HepG2 (cell line): ENCODE results near the gene CLPSL2. TPM values are rescaled to one million over a fixed set of nuclear protein-coding genes. Genes with fewer than 3 reads are reported as not detected.
A peak's percentile ranks its signal among the peaks of the same experiment; 100 is the strongest.

Experiments
- ETS1 ChIP-seq: sonication (generic); formaldehyde crosslinking; IDR thresholded peaks from 2 replicates; pipeline ENCODE4 v1.4.0; 2020; ENCODE audit warnings: missing genetic modification reagents
- GABPB1 ChIP-seq: IDR thresholded peaks from 2 replicates; pipeline ENCODE4 v1.6.1; 2016; ENCODE audit warnings: mild to moderate bottlenecking, missing genetic modification reagents, moderate library complexity, missing compliant biosample characterization
- MAF1 ChIP-seq: sonication (generic); formaldehyde crosslinking; IDR thresholded peaks from 2 replicates; pipeline ENCODE4 v1.5.0; 2020; ENCODE audit warnings: missing genetic modification reagents, borderline replicate concordance
- MAX ChIP-seq: IDR thresholded peaks from 2 replicates; pipeline ENCODE4 v1.6.1; 2012; ENCODE audit warnings: inconsistent platforms
- NAIF1 ChIP-seq: sonication (generic); formaldehyde crosslinking; IDR thresholded peaks from 2 replicates; pipeline ENCODE4 v1.5.0; 2020; ENCODE audit warnings: mild to moderate bottlenecking, missing genetic modification reagents, borderline replicate concordance
- SMC3 ChIP-seq: IDR thresholded peaks from 2 replicates; pipeline ENCODE4 v1.6.1; 2011; ENCODE audit warnings: low read length, improper control_type of control experiment
- SOX5 ChIP-seq: IDR thresholded peaks from 2 replicates; pipeline ENCODE4 v1.6.1; 2016; ENCODE audit warnings: borderline replicate concordance
- SRSF9 ChIP-seq: fragments of 200-400 bp; formaldehyde crosslinking; IDR thresholded peaks from 2 replicates; pipeline ENCODE4 v1.6.1; 2018; ENCODE audit warnings: borderline replicate concordance, mild to moderate bottlenecking, low read depth, low read length; ENCODE audit not compliant: insufficient read depth, poor library complexity, severe bottlenecking
- TIGD3 ChIP-seq: sonication (generic); formaldehyde crosslinking; IDR thresholded peaks from 2 replicates; pipeline ENCODE4 v1.5.1; 2020; ENCODE audit warnings: mild to moderate bottlenecking, missing genetic modification reagents, borderline replicate concordance
- TOPORS ChIP-seq: sonication (generic); formaldehyde crosslinking; IDR thresholded peaks from 2 replicates; pipeline ENCODE4 v1.8.0; 2023; ENCODE audit warnings: mild to moderate bottlenecking, missing genetic modification reagents
- ZNF124 ChIP-seq: sonication (generic); formaldehyde crosslinking; IDR thresholded peaks from 2 replicates; pipeline ENCODE4 v1.4.0; 2020; ENCODE audit warnings: missing genetic modification reagents
- ZNF142 ChIP-seq: sonication (generic); formaldehyde crosslinking; IDR thresholded peaks from 2 replicates; pipeline ENCODE4 v1.4.0; 2020; ENCODE audit warnings: missing genetic modification reagents
- ZNF251 ChIP-seq: sonication (generic); formaldehyde crosslinking; IDR thresholded peaks from 2 replicates; pipeline ENCODE4 v1.9.0; 2021; ENCODE audit warnings: mild to moderate bottlenecking, missing genetic modification reagents
- ZNF430 ChIP-seq: sonication (generic); formaldehyde crosslinking; IDR thresholded peaks from 2 replicates; pipeline ENCODE4 v1.9.0; 2021; ENCODE audit warnings: mild to moderate bottlenecking, missing genetic modification reagents
- ZNF737 ChIP-seq: sonication (generic); formaldehyde crosslinking; IDR thresholded peaks from 2 replicates; pipeline ENCODE4 v1.5.0; 2020; ENCODE audit warnings: missing genetic modification reagents, mild to moderate bottlenecking, borderline replicate concordance
- polyA plus RNA-seq, 8 experiments: library from polyadenylated mRNA; depleted of rRNA in 3 of 8; stranded (reverse) in 7 of 8; unstranded in 1 of 8; fragments of >200 nt; fragmentation: Illumina TruSeq in 4 of 8; extraction: Trizol in 4 of 8; gene quantifications; 2 replicates each; pipeline versions ENCODE4 v1.2.1 to v1.2.3, GENCODE V29; 2011 to 2016; ENCODE audit warnings: low read depth in 4 of 8, missing spikeins in 1 of 8, mixed read lengths in 1 of 8; ENCODE audit not compliant: insufficient read depth in 1 of 8
- total RNA-seq, 5 experiments: library from RNA; depleted of rRNA; stranded (reverse); fragments of >200 nt; fragmentation: Illumina TruSeq; extraction: Trizol; gene quantifications; 2 replicates each; pipeline ENCODE4 v1.2.3, GENCODE V29; 2016; ENCODE audit warnings: low read depth in 1 of 5
- TF ChIP-seq, protein P1 (sequence below): sonication (generic); formaldehyde crosslinking; IDR thresholded peaks from 2 replicates; pipeline ENCODE4 v1.4.0; 2020; ENCODE audit warnings: missing genetic modification reagents, borderline replicate concordance
- TF ChIP-seq, protein P2 (sequence below): sonication (generic); formaldehyde crosslinking; conservative IDR thresholded peaks from 2 replicates; pipeline ENCODE4 v1.5.0; 2020; ENCODE audit warnings: missing genetic modification reagents

Gene CLPSL2
- total and polyA plus RNA-seq, 2 of the 13 experiments (the other 11 are each of a cell fraction or from before 2014, with no cell fraction given) = not detected

- TF ChIP-seq SRSF9 = no peak
- TF ChIP-seq ZNF251 (CRISPR knock-in tag) = no peak
- peak; percentile 90 for TF ChIP-seq MAX
- no peak for TF ChIP-seq ZNF737 (CRISPR knock-in tag)
- no peak for TF ChIP-seq SMC3
- no peak; the same call in 1 of the 2 replicates for TF ChIP-seq GABPB1
- TF ChIP-seq NAIF1 (CRISPR knock-in tag) = peak; percentile 67; the same call in 1 of the 2 replicates
- peak; percentile 54; the same call in 1 of the 2 replicates for TF ChIP-seq ZNF124
- TF ChIP-seq ZNF430 (CRISPR knock-in tag) = 0 out of 2 replicates have a peak, but pooled peaks have one; percentile 14
- TF ChIP-seq, protein P1, sequence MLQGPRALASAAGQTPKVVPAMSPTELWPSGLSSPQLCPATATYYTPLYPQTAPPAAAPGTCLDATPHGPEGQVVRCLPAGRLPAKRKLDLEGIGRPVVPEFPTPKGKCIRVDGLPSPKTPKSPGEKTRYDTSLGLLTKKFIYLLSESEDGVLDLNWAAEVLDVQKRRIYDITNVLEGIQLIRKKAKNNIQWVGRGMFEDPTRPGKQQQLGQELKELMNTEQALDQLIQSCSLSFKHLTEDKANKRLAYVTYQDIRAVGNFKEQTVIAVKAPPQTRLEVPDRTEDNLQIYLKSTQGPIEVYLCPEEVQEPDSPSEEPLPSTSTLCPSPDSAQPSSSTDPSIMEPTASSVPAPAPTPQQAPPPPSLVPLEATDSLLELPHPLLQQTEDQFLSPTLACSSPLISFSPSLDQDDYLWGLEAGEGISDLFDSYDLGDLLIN (CRISPR knock-in tag) = peak; percentile 67; the same call in 1 of the 2 replicates
- no peak for TF ChIP-seq MAF1 (CRISPR knock-in tag)
- TF ChIP-seq TOPORS (CRISPR knock-in tag) = peak; percentile 67; the same call in 1 of the 2 replicates
- TF ChIP-seq, protein P2, sequence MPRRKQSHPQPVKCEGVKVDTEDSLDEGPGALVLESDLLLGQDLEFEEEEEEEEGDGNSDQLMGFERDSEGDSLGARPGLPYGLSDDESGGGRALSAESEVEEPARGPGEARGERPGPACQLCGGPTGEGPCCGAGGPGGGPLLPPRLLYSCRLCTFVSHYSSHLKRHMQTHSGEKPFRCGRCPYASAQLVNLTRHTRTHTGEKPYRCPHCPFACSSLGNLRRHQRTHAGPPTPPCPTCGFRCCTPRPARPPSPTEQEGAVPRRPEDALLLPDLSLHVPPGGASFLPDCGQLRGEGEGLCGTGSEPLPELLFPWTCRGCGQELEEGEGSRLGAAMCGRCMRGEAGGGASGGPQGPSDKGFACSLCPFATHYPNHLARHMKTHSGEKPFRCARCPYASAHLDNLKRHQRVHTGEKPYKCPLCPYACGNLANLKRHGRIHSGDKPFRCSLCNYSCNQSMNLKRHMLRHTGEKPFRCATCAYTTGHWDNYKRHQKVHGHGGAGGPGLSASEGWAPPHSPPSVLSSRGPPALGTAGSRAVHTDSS = no peak
- TF ChIP-seq ETS1 (CRISPR knock-in tag) = peak; percentile 63; the same call in 1 of the 2 replicates
- TF ChIP-seq TIGD3 (CRISPR knock-in tag) = no peak
- TF ChIP-seq ZNF142 (CRISPR knock-in tag) = peak; percentile 99
- TF ChIP-seq SOX5 (CRISPR knock-in tag) = no peak
Observed at GRCh38 chr6:35727935-35728682, 48.3 kb upstream of the CLPSL2 start (continued).
